ENCODE data around the gene KCNMA1.

DNA sequence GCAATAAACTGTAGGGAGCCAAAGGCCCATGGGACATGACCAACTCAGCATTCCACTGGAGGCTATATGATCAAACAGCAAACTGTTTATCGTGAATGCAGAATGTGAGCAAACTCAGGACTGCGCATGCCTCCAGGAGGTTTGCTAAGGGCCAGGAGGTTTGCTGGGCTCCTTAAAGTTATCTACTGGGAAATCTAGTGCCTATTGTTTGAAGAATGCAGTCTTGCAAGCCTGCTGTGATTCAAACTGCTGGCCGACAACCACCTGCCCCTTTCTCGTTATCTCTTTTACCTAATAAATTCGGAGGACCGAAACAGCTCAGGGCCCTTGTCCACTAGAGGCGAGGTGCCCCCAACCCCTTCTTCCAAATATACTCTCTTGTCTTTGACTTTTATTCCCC, 404.1 kb downstream of the KCNMA1 start:
- TF ChIP-seq, protein P1, sequence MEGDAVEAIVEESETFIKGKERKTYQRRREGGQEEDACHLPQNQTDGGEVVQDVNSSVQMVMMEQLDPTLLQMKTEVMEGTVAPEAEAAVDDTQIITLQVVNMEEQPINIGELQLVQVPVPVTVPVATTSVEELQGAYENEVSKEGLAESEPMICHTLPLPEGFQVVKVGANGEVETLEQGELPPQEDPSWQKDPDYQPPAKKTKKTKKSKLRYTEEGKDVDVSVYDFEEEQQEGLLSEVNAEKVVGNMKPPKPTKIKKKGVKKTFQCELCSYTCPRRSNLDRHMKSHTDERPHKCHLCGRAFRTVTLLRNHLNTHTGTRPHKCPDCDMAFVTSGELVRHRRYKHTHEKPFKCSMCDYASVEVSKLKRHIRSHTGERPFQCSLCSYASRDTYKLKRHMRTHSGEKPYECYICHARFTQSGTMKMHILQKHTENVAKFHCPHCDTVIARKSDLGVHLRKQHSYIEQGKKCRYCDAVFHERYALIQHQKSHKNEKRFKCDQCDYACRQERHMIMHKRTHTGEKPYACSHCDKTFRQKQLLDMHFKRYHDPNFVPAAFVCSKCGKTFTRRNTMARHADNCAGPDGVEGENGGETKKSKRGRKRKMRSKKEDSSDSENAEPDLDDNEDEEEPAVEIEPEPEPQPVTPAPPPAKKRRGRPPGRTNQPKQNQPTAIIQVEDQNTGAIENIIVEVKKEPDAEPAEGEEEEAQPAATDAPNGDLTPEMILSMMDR (IDR thresholded peaks at IDR 0.05): no peak
- no peak for TF ChIP-seq POLR2AphosphoS5 (IDR thresholded peaks at IDR 0.05)
